DND-41 (cell line): Measurements from ENCODE around the gene SPAG16.

ENCODE experiments used
- ATAC-seq: fragments of 200-7000 bp; cut with Tn5 transposase; 3 replicates; pipeline ENCODE4 v1.9.1; 2021; ENCODE audit warnings: low read depth; ENCODE audit not compliant: insufficient read depth
- DNase-seq: peaks from one replicate; pipeline ENCODE4 v3.0.0-alpha.2; 2020
- H2AFZ ChIP-seq: 2 replicates; pipeline ENCODE4 v1.6.0; 2012; ENCODE audit warnings: low read depth, low read length
- H3K27ac ChIP-seq: 2 replicates; pipeline ENCODE4 v1.5.1; 2012; ENCODE audit warnings: low read length, inconsistent platforms
- H3K27me3 ChIP-seq: fragments of 200-600 bp; sonication (generic); 2 replicates; pipeline ENCODE4 v1.6.0; 2012; ENCODE audit warnings: low read length, mild to moderate bottlenecking, inconsistent platforms; ENCODE audit not compliant: insufficient read depth, poor library complexity
- H3K36me3 ChIP-seq: 2 replicates; pipeline ENCODE4 v1.5.1; 2012; ENCODE audit warnings: low read length, inconsistent platforms; ENCODE audit not compliant: insufficient read depth
- H3K4me1 ChIP-seq: 2 replicates; pipeline ENCODE4 v1.5.1; 2012; ENCODE audit warnings: mild to moderate bottlenecking, low read length; ENCODE audit not compliant: insufficient read depth
- H3K4me2 ChIP-seq: 2 replicates; pipeline ENCODE4 v1.6.0; 2012; ENCODE audit warnings: mild to moderate bottlenecking, moderate library complexity, low read length, inconsistent platforms; ENCODE audit not compliant: insufficient read depth
- H3K4me3 ChIP-seq, 2 experiments: fragments of 200-600 bp in 1 of 2; shearing (Covaris generic) in 1 of 2; 2 replicates each; pipeline ENCODE4 v1.5.1; 2012 to 2016; ENCODE audit warnings: inconsistent platforms in 2 of 2, low read length in 2 of 2, mild to moderate bottlenecking in 2 of 2, low read depth in 1 of 2, moderate library complexity in 1 of 2
- H3K79me2 ChIP-seq: 2 replicates; pipeline ENCODE4 v1.6.0; 2012; ENCODE audit warnings: low read length, inconsistent platforms; ENCODE audit not compliant: insufficient read depth
- H3K9ac ChIP-seq: 2 replicates; pipeline ENCODE4 v1.6.0; 2012; ENCODE audit warnings: low read depth, mild to moderate bottlenecking, inconsistent platforms, low read length, moderate library complexity
- H3K9me3 ChIP-seq: 2 replicates; pipeline ENCODE4 v1.5.1; 2012; ENCODE audit warnings: low read length, moderate library complexity, mild to moderate bottlenecking, inconsistent platforms; ENCODE audit not compliant: insufficient read depth, severe bottlenecking
- H4K20me1 ChIP-seq: 2 replicates; pipeline ENCODE4 v1.6.0; 2012; ENCODE audit warnings: low read length; ENCODE audit not compliant: insufficient read depth
- CTCF ChIP-seq: IDR thresholded peaks from 2 replicates; pipeline ENCODE4 v1.5.1; 2012; ENCODE audit warnings: borderline replicate concordance, low read length, moderate library complexity, mild to moderate bottlenecking; ENCODE audit not compliant: poor library complexity, severe bottlenecking; ENCODE audit errors: extremely low read depth
- EZH2 ChIP-seq: IDR thresholded peaks from 3 replicates; pipeline ENCODE4 v1.6.1; 2012; ENCODE audit warnings: borderline replicate concordance, low read depth, mild to moderate bottlenecking, moderate library complexity, low read length, inconsistent platforms; ENCODE audit not compliant: severe bottlenecking

Gene SPAG16

DNA sequence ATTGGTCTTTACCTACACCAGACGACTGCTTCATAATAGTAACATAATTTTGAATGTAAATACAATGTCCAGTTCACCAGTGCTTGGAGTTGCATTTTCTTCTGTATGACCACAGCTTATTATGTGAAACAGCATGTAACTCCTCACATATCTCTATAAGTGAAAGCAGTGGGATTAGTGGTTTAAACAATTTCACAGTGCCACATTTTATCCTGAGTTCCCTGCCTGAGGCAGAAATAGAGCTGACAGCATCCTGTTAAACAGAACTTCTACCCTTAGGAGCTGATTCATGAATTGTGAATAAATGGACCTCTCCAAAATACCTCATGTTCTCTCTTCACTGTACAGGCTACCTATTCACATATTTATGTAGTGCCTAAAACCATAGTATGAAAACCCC is 584.3 kb downstream of the SPAG16 start:
- no peaks in the 10 kb centered on the region for H3K27me3 ChIP-seq
- H3K4me2 ChIP-seq = no peak overlapping the region
- no peak overlapping the region for H3K4me3 ChIP-seq
- no peaks in the 10 kb centered on the region for H4K20me1 ChIP-seq
- H3K79me2 ChIP-seq = no peaks in the 10 kb centered on the region
- H3K27ac ChIP-seq = no peak overlapping the region
- DNase-seq (no peak), ATAC-seq (no peak)
- no peak overlapping the region for H3K9ac ChIP-seq
- H3K36me3 ChIP-seq = no peaks in the 10 kb centered on the region
- no peak overlapping the region for H2AFZ ChIP-seq
- TF ChIP-seq CTCF (no peak), EZH2 (no peak)
- H3K4me1 ChIP-seq = no peaks in the 10 kb centered on the region
- peaks cover 5% of the 10 kb centered on the region for H3K9me3 ChIP-seq

GRCh38 chr2:213885485-213885884 is 601.2 kb downstream of the SPAG16 start:
- no peaks in the 10 kb centered on the region for H3K4me1 ChIP-seq
- H2AFZ ChIP-seq = no peak overlapping the region
- DNase-seq (no peak), ATAC-seq (no peak)
- H3K79me2 ChIP-seq = no peaks in the 10 kb centered on the region
- no peaks in the 10 kb centered on the region for H3K9me3 ChIP-seq
- no peaks in the 10 kb centered on the region for H4K20me1 ChIP-seq
- H3K4me3 ChIP-seq = no peak overlapping the region
- no peaks in the 10 kb centered on the region for H3K36me3 ChIP-seq
- no peak overlapping the region for H3K27ac ChIP-seq
- H3K4me2 ChIP-seq = no peak overlapping the region
- H3K9ac ChIP-seq = no peak overlapping the region
- no peak for TF ChIP-seq EZH2
- no peak for TF ChIP-seq CTCF
- no peaks in the 10 kb centered on the region for H3K27me3 ChIP-seq

GRCh38 chr2:213914510-213914909 is 630.2 kb downstream of the SPAG16 start:
- no peak overlapping the region for H3K9ac ChIP-seq
- ATAC-seq (no peak), DNase-seq (no peak)
- TF ChIP-seq CTCF (no peak), EZH2 (no peak)
- no peaks in the 10 kb centered on the region for H3K27me3 ChIP-seq
- H3K4me2 ChIP-seq = no peak overlapping the region
- no peak overlapping the region for H2AFZ ChIP-seq
- no peaks in the 10 kb centered on the region for H3K79me2 ChIP-seq
- H3K27ac ChIP-seq = no peak overlapping the region
- H3K4me1 ChIP-seq = no peaks in the 10 kb centered on the region
- no peak overlapping the region for H3K4me3 ChIP-seq
- H3K36me3 ChIP-seq = no peaks in the 10 kb centered on the region
- peaks cover 5% of the 10 kb centered on the region for H3K9me3 ChIP-seq
- no peaks in the 10 kb centered on the region for H4K20me1 ChIP-seq

DNA sequence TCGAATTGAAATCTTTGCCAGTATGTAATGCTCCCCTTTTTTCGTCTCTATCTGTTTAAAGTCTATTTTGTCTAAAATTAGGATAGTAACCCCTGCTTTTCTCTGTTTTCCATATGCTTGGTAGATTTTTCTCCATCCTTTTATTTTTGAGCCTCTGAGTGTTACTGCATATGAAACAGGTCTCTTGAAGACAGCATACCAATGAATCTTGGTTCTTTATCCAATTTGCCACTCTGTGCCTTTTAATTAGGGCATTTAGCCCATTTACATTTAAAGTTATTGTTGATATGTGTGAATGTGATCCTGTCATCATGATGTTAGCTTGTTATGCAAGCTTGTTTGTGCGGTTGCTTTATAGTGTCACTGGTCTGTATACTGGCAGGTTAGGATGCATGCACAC is 635.8 kb downstream of the SPAG16 start:
- no peak for DNase-seq
- no peak overlapping the region for H3K27ac ChIP-seq
- no peaks in the 10 kb centered on the region for H3K79me2 ChIP-seq
- H3K4me2 ChIP-seq = no peak overlapping the region
- no peaks in the 10 kb centered on the region for H3K4me1 ChIP-seq
- no peaks in the 10 kb centered on the region for H4K20me1 ChIP-seq
- TF ChIP-seq EZH2 = no peak
- no peak for TF ChIP-seq CTCF
- H3K36me3 ChIP-seq = no peaks in the 10 kb centered on the region
- H3K27me3 ChIP-seq = no peaks in the 10 kb centered on the region
- peaks cover 31% of the 10 kb centered on the region for H3K9me3 ChIP-seq
- no peak overlapping the region for H2AFZ ChIP-seq
- H3K9ac ChIP-seq = no peak overlapping the region
- 0 out of 4 replicates have a peak overlapping the region, but pooled peaks of 1 of the 2 experiments have one; percentile 3 for H3K4me3 ChIP-seq
- no peak for ATAC-seq
